DND-41 (cell line): ENCODE measurements around the gene ITGAV.

Experiments used
- ATAC-seq: fragments of 200-7000 bp; cut with Tn5 transposase; 3 replicates; pipeline ENCODE4 v1.9.1; 2021; ENCODE audit warnings: low read depth; ENCODE audit not compliant: insufficient read depth
- DNase-seq: peaks from one replicate; pipeline ENCODE4 v3.0.0-alpha.2; 2020
- H2AFZ ChIP-seq: 2 replicates; pipeline ENCODE4 v1.6.0; 2012; ENCODE audit warnings: low read depth, low read length
- H3K27ac ChIP-seq: 2 replicates; pipeline ENCODE4 v1.5.1; 2012; ENCODE audit warnings: low read length, inconsistent platforms
- H3K27me3 ChIP-seq: fragments of 200-600 bp; sonication (generic); 2 replicates; pipeline ENCODE4 v1.6.0; 2012; ENCODE audit warnings: low read length, mild to moderate bottlenecking, inconsistent platforms; ENCODE audit not compliant: insufficient read depth, poor library complexity
- H3K36me3 ChIP-seq: 2 replicates; pipeline ENCODE4 v1.5.1; 2012; ENCODE audit warnings: low read length, inconsistent platforms; ENCODE audit not compliant: insufficient read depth
- H3K4me1 ChIP-seq: 2 replicates; pipeline ENCODE4 v1.5.1; 2012; ENCODE audit warnings: mild to moderate bottlenecking, low read length; ENCODE audit not compliant: insufficient read depth
- H3K4me2 ChIP-seq: 2 replicates; pipeline ENCODE4 v1.6.0; 2012; ENCODE audit warnings: mild to moderate bottlenecking, moderate library complexity, low read length, inconsistent platforms; ENCODE audit not compliant: insufficient read depth
- H3K4me3 ChIP-seq, 2 experiments: fragments of 200-600 bp in 1 of 2; shearing (Covaris generic) in 1 of 2; 2 replicates each; pipeline ENCODE4 v1.5.1; 2012 to 2016; ENCODE audit warnings: inconsistent platforms in 2 of 2, low read length in 2 of 2, mild to moderate bottlenecking in 2 of 2, low read depth in 1 of 2, moderate library complexity in 1 of 2
- H3K79me2 ChIP-seq: 2 replicates; pipeline ENCODE4 v1.6.0; 2012; ENCODE audit warnings: low read length, inconsistent platforms; ENCODE audit not compliant: insufficient read depth
- H3K9ac ChIP-seq: 2 replicates; pipeline ENCODE4 v1.6.0; 2012; ENCODE audit warnings: low read depth, mild to moderate bottlenecking, inconsistent platforms, low read length, moderate library complexity
- H3K9me3 ChIP-seq: 2 replicates; pipeline ENCODE4 v1.5.1; 2012; ENCODE audit warnings: low read length, moderate library complexity, mild to moderate bottlenecking, inconsistent platforms; ENCODE audit not compliant: insufficient read depth, severe bottlenecking
- H4K20me1 ChIP-seq: 2 replicates; pipeline ENCODE4 v1.6.0; 2012; ENCODE audit warnings: low read length; ENCODE audit not compliant: insufficient read depth
- CTCF ChIP-seq: IDR thresholded peaks from 2 replicates; pipeline ENCODE4 v1.5.1; 2012; ENCODE audit warnings: borderline replicate concordance, low read length, moderate library complexity, mild to moderate bottlenecking; ENCODE audit not compliant: poor library complexity, severe bottlenecking; ENCODE audit errors: extremely low read depth
- EZH2 ChIP-seq: IDR thresholded peaks from 3 replicates; pipeline ENCODE4 v1.6.1; 2012; ENCODE audit warnings: borderline replicate concordance, low read depth, mild to moderate bottlenecking, moderate library complexity, low read length, inconsistent platforms; ENCODE audit not compliant: severe bottlenecking

Gene ITGAV

GRCh38 chr2:186543561-186544131 lies 46.2 kb upstream of the ITGAV start:
- no peaks in the 10 kb centered on the region for H3K36me3 ChIP-seq
- H3K27me3 ChIP-seq, result no peaks in the 10 kb centered on the region
- no peaks in the 10 kb centered on the region for H3K9me3 ChIP-seq
- ATAC-seq (no peak), DNase-seq (no peak)
- H3K4me1 ChIP-seq, result no peaks in the 10 kb centered on the region
- H3K4me2 ChIP-seq, result no peak overlapping the region
- no peak overlapping the region for H3K9ac ChIP-seq
- no peak overlapping the region for H3K27ac ChIP-seq
- no peaks in the 10 kb centered on the region for H3K79me2 ChIP-seq
- no peak for TF ChIP-seq EZH2
- no peak for TF ChIP-seq CTCF
- H2AFZ ChIP-seq, result no peak overlapping the region
- H3K4me3 ChIP-seq, result no peak overlapping the region
- no peaks in the 10 kb centered on the region for H4K20me1 ChIP-seq

GRCh38 chr2:186544255-186544675 lies 45.6 kb upstream of the ITGAV start:
- H3K9ac ChIP-seq, result no peak overlapping the region
- H3K79me2 ChIP-seq, result no peaks in the 10 kb centered on the region
- ATAC-seq, result no peak
- no peak for DNase-seq
- no peak overlapping the region for H3K4me3 ChIP-seq
- H3K4me1 ChIP-seq, result no peaks in the 10 kb centered on the region
- H3K27ac ChIP-seq, result no peak overlapping the region
- H4K20me1 ChIP-seq, result no peaks in the 10 kb centered on the region
- no peak for TF ChIP-seq EZH2
- no peak for TF ChIP-seq CTCF
- no peak overlapping the region for H3K4me2 ChIP-seq
- H3K36me3 ChIP-seq, result no peaks in the 10 kb centered on the region
- H3K9me3 ChIP-seq, result no peaks in the 10 kb centered on the region
- no peaks in the 10 kb centered on the region for H3K27me3 ChIP-seq
- no peak overlapping the region for H2AFZ ChIP-seq

- no peak overlapping the region for H2AFZ ChIP-seq
Measured at GRCh38 chr2:186546846-186547245, 43.0 kb upstream of the ITGAV start.

More at GRCh38 chr2:186546846-186547245, 43.0 kb upstream of the ITGAV start:
- no peak for TF ChIP-seq EZH2
- TF ChIP-seq CTCF, result no peak
- DNase-seq (no peak), ATAC-seq (no peak)
- Histone ChIP-seq H3K9ac (no peak overlapping the region), H3K27me3 (no peaks in the 10 kb centered on the region), H3K79me2 (no peaks in the 10 kb centered on the region), H3K4me3 (no peak overlapping the region), H3K9me3 (no peaks in the 10 kb centered on the region), H3K4me2 (no peak overlapping the region), H3K27ac (no peak overlapping the region), H3K4me1 (no peaks in the 10 kb centered on the region), H4K20me1 (no peaks in the 10 kb centered on the region), H3K36me3 (no peaks in the 10 kb centered on the region)
